GM23248 (cell line): ENCODE measurements around the gene SEC23IP.

Experiments
- EZH2 ChIP-seq: fragments of 200-600 bp; sonication (generic); IDR thresholded peaks from 2 replicates; pipeline ENCODE4 v1.6.1; 2018; ENCODE audit warnings: antibody characterized with exemption, mild to moderate bottlenecking; ENCODE audit not compliant: insufficient read depth, poor library complexity, severe bottlenecking
- EZH2phosphoT487 ChIP-seq: fragments of 200-600 bp; sonication (generic); IDR thresholded peaks from 2 replicates; pipeline ENCODE4 v1.6.1; 2018; ENCODE audit warnings: antibody characterized with exemption, moderate library complexity, mild to moderate bottlenecking, low read depth; ENCODE audit not compliant: insufficient read depth

- TF ChIP-seq EZH2 (no peak), EZH2phosphoT487 (no peak)
Observed at GRCh38 chr10:119893845-119894427, 1.4 kb downstream of the SEC23IP start.
